K562 (cell line): ENCODE data around the gene CPNE6. TPM values are rescaled to one million over a fixed set of nuclear protein-coding genes. Genes with fewer than 3 reads are reported as not detected.

Experiments
- ATAC-seq: fragments of 200-7000 bp; cut with Tn5 transposase; 3 replicates; pipeline ENCODE4 v1.9.1; 2020; ENCODE audit warnings: moderate library complexity
- BruUV-seq: library from RNA; stranded (reverse); fragments of 400-500 nt; replicated peaks from 2 replicates; lab custom pipeline; 2021; lab: Mats Ljungman, UMichigan
- CTCF ChIA-PET: fragments of 300-600 bp; formaldehyde crosslinking; extraction: SDS; loops from one replicate; lab custom pipeline; 2021; ENCODE audit warnings: low intra/inter-chr PET ratio; lab: Yijun Ruan, JAX
- POLR2A ChIA-PET: fragments of 300-600, 350-650 bp; sonication (Branson Sonifier 250); formaldehyde crosslinking; extraction: SDS; loops from one replicate; lab custom pipeline; 2021; ENCODE audit warnings: antibody characterized with exemption, inconsistent platforms; lab: Yijun Ruan, JAX
- DNase-seq, 4 experiments: peaks; one replicate each; pipeline versions ENCODE4 v3.0.0 to v3.0.0-alpha.2; 2011 to 2018; ENCODE audit warnings: low spot score in 3 of 4, mixed read lengths in 3 of 4; ENCODE audit errors: extremely low read depth in 1 of 4
- FAIRE-seq: peaks from 2 replicates; lab custom pipeline; 2011; peaks lifted over from hg19 to GRCh38; lab: Jason Lieb, UNC
- H2AFZ ChIP-seq: 2 replicates; pipeline ENCODE4 v1.6.0; 2011; ENCODE audit warnings: low read depth, low read length, control low read depth, inconsistent platforms
- H3K27ac ChIP-seq: fragments of 200-600 bp; 3 replicates; pipeline ENCODE4 v1.8.0; 2011; ENCODE audit warnings: low read depth, mild to moderate bottlenecking, control low read depth, inconsistent platforms, low read length, moderate library complexity, mixed read lengths; ENCODE audit errors: extremely low read depth
- H3K27me3 ChIP-seq, 2 experiments: fragments of 300-600 bp in 1 of 2; 2 replicates in 1 of 2; 3 replicates in 1 of 2; pipeline versions ENCODE4 v1.6.0 to v1.8.0; 2011; ENCODE audit warnings: inconsistent platforms in 2 of 2, low read length in 2 of 2, mild to moderate bottlenecking in 1 of 2, mixed read lengths in 1 of 2, moderate library complexity in 1 of 2; ENCODE audit not compliant: control insufficient read depth in 2 of 2, insufficient read depth in 2 of 2
- H3K36me3 ChIP-seq: fragments of 300-600 bp; 3 replicates; pipeline ENCODE4 v1.8.0; 2011; ENCODE audit warnings: mild to moderate bottlenecking, low read length, inconsistent platforms; ENCODE audit not compliant: control insufficient read depth, insufficient read depth
- H3K4me1 ChIP-seq, 2 experiments: fragments of 200-600 bp in 1 of 2; replicated peaks in 1 of 2; 2 replicates in 1 of 2; 3 replicates in 1 of 2; pipeline versions ENCODE4 v1.5.1 to v1.8.0; 2011; ENCODE audit warnings: inconsistent platforms in 2 of 2, low read length in 2 of 2, mild to moderate bottlenecking in 1 of 2, mixed read lengths in 1 of 2, moderate library complexity in 1 of 2; ENCODE audit not compliant: control insufficient read depth in 2 of 2, insufficient read depth in 2 of 2
- H3K4me2 ChIP-seq: 2 replicates; pipeline ENCODE4 v1.6.1; 2011; ENCODE audit warnings: low read length, control low read depth, inconsistent platforms, mixed read lengths; ENCODE audit not compliant: insufficient read depth
- H3K4me3 ChIP-seq: fragments of 200-600 bp; sonication (generic), shearing (Covaris generic); 2 replicates; pipeline ENCODE4 v1.5.1; 2016; ENCODE audit warnings: control low read depth, inconsistent platforms
- H3K79me2 ChIP-seq: fragments of 200-600 bp; 3 replicates; pipeline ENCODE4 v1.8.0; 2011; ENCODE audit warnings: low read length, inconsistent platforms; ENCODE audit not compliant: control insufficient read depth, insufficient read depth
- H3K9ac ChIP-seq, 2 experiments: 2 replicates each; pipeline versions ENCODE4 v1.6.0 to v1.6.1; 2011; ENCODE audit warnings: low read depth in 2 of 2, low read length in 2 of 2, control low read depth in 1 of 2, inconsistent platforms in 1 of 2, mild to moderate bottlenecking in 1 of 2, mixed read lengths in 1 of 2; ENCODE audit not compliant: insufficient read depth in 1 of 2
- H3K9me1 ChIP-seq: one replicate; pipeline ENCODE4 v1.6.0; 2011; ENCODE audit warnings: inconsistent platforms, mild to moderate bottlenecking, low read length, moderate library complexity; ENCODE audit not compliant: control insufficient read depth, insufficient read depth
- H3K9me3 ChIP-seq: replicated peaks from 2 replicates; pipeline ENCODE4 v1.5.1; 2011; ENCODE audit warnings: low read depth, low read length, inconsistent platforms; ENCODE audit not compliant: control insufficient read depth, insufficient read depth
- H4K20me1 ChIP-seq: replicated peaks from 2 replicates; pipeline ENCODE4 v1.6.1; 2011; ENCODE audit warnings: low read length, inconsistent platforms, mixed read lengths; ENCODE audit not compliant: control insufficient read depth, insufficient read depth
- ATF1 ChIP-seq, 2 experiments: fragments of 450-650 bp in 1 of 2; IDR thresholded peaks; 2 replicates each; pipeline ENCODE4 v1.6.1; 2016; ENCODE audit warnings: missing compliant biosample characterization in 1 of 2, missing genetic modification characterization in 1 of 2
- BMI1 ChIP-seq: fragments of 150-350 bp; IDR thresholded peaks from 2 replicates; pipeline ENCODE4 v1.6.1; 2014; ENCODE audit warnings: low read length
- DPF2 ChIP-seq: fragments of 450-650 bp; IDR thresholded peaks from 2 replicates; pipeline ENCODE4 v1.6.1; 2016
- FOXP1 ChIP-seq: sonication (generic); formaldehyde crosslinking; IDR thresholded peaks from 2 replicates; pipeline ENCODE4 v1.8.0; 2022; ENCODE audit warnings: mild to moderate bottlenecking, missing genetic modification reagents
- POLR2B ChIP-seq: fragments of 450-650 bp; IDR thresholded peaks from 2 replicates; pipeline ENCODE4 v1.6.1; 2018; ENCODE audit warnings: low read depth; ENCODE audit not compliant: partially characterized antibody
- SIN3A ChIP-seq, 2 experiments: fragments of 150-350 bp in 1 of 2; IDR thresholded peaks; 2 replicates each; pipeline ENCODE4 v1.6.1; 2011 to 2016; ENCODE audit warnings: borderline replicate concordance in 2 of 2, low read depth in 2 of 2, low read length in 2 of 2, mild to moderate bottlenecking in 2 of 2, moderate library complexity in 2 of 2; ENCODE audit not compliant: control insufficient read depth in 1 of 2
- TAF1 ChIP-seq: IDR thresholded peaks from 2 replicates; pipeline ENCODE4 v1.6.1; 2011; ENCODE audit warnings: mild to moderate bottlenecking, low read length, moderate library complexity; ENCODE audit not compliant: insufficient read depth, control insufficient read depth, severe bottlenecking; ENCODE audit errors: extremely low read depth
- TFAP4 ChIP-seq: sonication (generic); formaldehyde crosslinking; IDR thresholded peaks from 2 replicates; pipeline ENCODE4 v1.8.0; 2022; ENCODE audit warnings: missing genetic modification reagents, mild to moderate bottlenecking, moderate library complexity, borderline replicate concordance
- TFE3 ChIP-seq: fragments of 450-650 bp; formaldehyde crosslinking; IDR thresholded peaks from 2 replicates; pipeline ENCODE4 v1.4.0; 2020; ENCODE audit warnings: mild to moderate bottlenecking, mixed read lengths
- THRAP3 ChIP-seq: fragments of 450-650 bp; IDR thresholded peaks from 2 replicates; pipeline ENCODE4 v1.6.1; 2016; ENCODE audit warnings: mild to moderate bottlenecking, inconsistent platforms, borderline replicate concordance
- VEZF1 ChIP-seq: fragments of 200-800 bp; sonication (Bioruptor generic); IDR thresholded peaks from 2 replicates; pipeline ENCODE4 v1.6.1; 2017; ENCODE audit warnings: missing genetic modification characterization, missing compliant biosample characterization
- ZC3H4 ChIP-seq: sonication (generic); formaldehyde crosslinking; IDR thresholded peaks from 2 replicates; pipeline ENCODE4 v1.9.0; 2021; ENCODE audit warnings: missing genetic modification reagents, borderline replicate concordance
- ZNF584 ChIP-seq: fragments of 200-800 bp; sonication (Bioruptor generic); IDR thresholded peaks from 2 replicates; pipeline ENCODE4 v1.6.1; 2016; ENCODE audit warnings: low read depth, mild to moderate bottlenecking, missing genetic modification characterization, missing compliant biosample characterization
- WGBS: fragments of 100-300 bp; shearing (Covaris generic); methylation state at CpG from one replicate; pipeline ENCODE4 v1.1.6; 2016; ENCODE audit warnings: low coverage, mixed read lengths; ENCODE audit not compliant: insufficient coverage; ENCODE audit errors: missing lambda C conversion rate; 5-methylcytosine and 5-hydroxymethylcytosine counted together
- in situ Hi-C: fragments of 300-500 bp; cut with MboI; formaldehyde crosslinking; loops from 4 replicates; pipeline ENCODE4 v1.15.0; 2018; ENCODE audit warnings: inconsistent platforms, mixed read lengths
- intact Hi-C: fragments of 100-400 bp; cut with micrococcal nuclease; formaldehyde crosslinking; loops from 2 replicates; pipeline ENCODE4 v1.14.2; 2022
- polyA plus RNA-seq, 8 experiments: library from polyadenylated mRNA; depleted of rRNA in 4 of 8; stranded (reverse) in 5 of 8; unstranded in 3 of 8; fragments of >200 nt; fragmentation: Nextera tagmentation in 2 of 8; fragmentation: Illumina TruSeq in 1 of 8; extraction: Ambion mirVana in 2 of 8; extraction: Trizol in 1 of 8; gene quantifications; 2 replicates each; pipeline versions ENCODE4 v1.2.1 to v1.2.3, GENCODE V29; 2011 to 2014; ENCODE audit warnings: inconsistent platforms in 1 of 8, missing spikeins in 1 of 8
- total RNA-seq, 7 experiments: library from RNA; depleted of rRNA in 6 of 7; stranded (reverse); fragments of >200 nt in 6 of 7; fragmentation: Illumina TruSeq in 2 of 7; extraction: Trizol in 2 of 7; gene quantifications; 2 replicates each; pipeline versions ENCODE4 v1.2.1 to v1.2.3, GENCODE V29; 2011 to 2021; ENCODE audit warnings: low replicate concordance in 1 of 7
- TF ChIP-seq, protein P1 (sequence below): fragments of 450-650 bp; IDR thresholded peaks from 2 replicates; pipeline ENCODE4 v1.6.1; 2016

CPNE6 gene
- total and polyA plus RNA-seq, 9 of the 15 experiments (the other 6 are each of a cell fraction or from before 2014, with no cell fraction given): not detected

DNA sequence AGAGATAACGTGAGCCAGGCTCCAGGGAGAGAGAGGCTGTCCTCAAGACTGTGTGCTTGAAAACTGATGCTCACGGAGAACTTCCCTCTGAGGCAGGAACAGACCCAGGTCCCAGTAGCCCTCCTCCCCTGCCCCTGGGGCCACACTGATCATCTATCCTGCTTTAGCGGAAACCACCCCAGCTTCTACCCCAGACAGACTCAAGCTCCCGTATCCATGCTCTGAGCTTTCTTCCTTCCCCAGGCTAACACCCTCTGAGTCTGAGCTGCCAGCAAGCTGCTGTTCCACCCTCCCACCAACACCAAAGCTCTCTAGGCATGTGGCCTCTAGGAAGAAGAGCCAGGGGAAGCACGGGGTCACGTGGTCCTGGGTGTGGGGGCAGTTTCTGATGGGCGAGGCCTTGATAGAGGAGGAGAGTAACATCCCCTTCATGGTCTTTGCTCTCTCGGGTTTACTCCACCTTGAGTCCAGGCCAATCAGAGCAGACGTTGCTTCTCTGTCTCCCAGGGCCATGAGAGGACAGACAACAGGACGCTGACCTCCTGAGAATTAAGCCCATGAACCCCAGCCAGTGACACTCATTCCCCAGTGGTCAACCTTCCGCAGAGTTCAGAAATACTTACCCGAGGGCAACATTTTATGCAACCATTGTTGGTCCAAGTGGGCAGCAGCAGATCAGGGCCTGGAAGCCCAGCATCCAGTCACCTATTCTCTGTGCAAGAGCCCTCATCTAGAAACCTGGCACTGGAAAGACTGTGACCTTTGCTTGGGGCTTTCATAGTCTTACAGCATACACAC, 24.1 kb downstream of the CPNE6 start:
- Histone ChIP-seq H3K79me2 (peaks cover 29% of the 10 kb centered on the region), H3K4me1 (peaks cover 20 to 22% of the 10 kb centered on the region in 2 experiments; a peak in 4 of 5 replicates), H3K27ac (peak overlapping the region; percentile 98), H3K9me1 (no peaks in the 10 kb centered on the region), H3K27me3 (no peaks in the 10 kb centered on the region), H3K4me2 (peak overlapping the region; percentile 95), H3K4me3 (peak overlapping the region; percentile 99), H3K9ac (peak overlapping the region; percentile 96 to 100), H2AFZ (peak overlapping the region; percentile 77), H3K36me3 (peaks cover 38% of the 10 kb centered on the region; the same call in 2 of the 3 replicates), H4K20me1 (0 out of 2 replicates have a peak, but pooled peaks cover 2% of the 10 kb centered on the region), H3K9me3 (no peaks in the 10 kb centered on the region)
- peak; percentile 77 to 91 (median 83) for DNase-seq
- intact Hi-C loops: loop anchor here (2.0 to 10.0 kb wide), 3 partner anchors 19 to 81 kb away; partner anchors contain the start of genes DCAF11, EMC9, NRL and PSME2
- in situ Hi-C loops: no loop called here
- POLR2A ChIA-PET: interaction anchor here (0.8 to 5.8 kb wide), 11 partner anchors 8 to 147 kb away, joined by 3 to 40 read pairs (median 5); partner anchors contain the start of genes PSME1, RNF31, TINF2 and TM9SF1
- peak; percentile 97 for FAIRE-seq
- TSS peak; percentile 54 for BruUV-seq
- peak; percentile 65 for ATAC-seq
- 0% methylated on average over 12 of the region's 12 CpGs for WGBS
- CTCF ChIA-PET: no interaction called here
- TF ChIP-seq TFAP4 (peak; percentile 22; the same call in 1 of the 2 replicates), ZNF584 (CRISPR knock-in tag) (no peak), SIN3A (IDR thresholded peaks at IDR 0.05; ENCODE audit: borderline replicate concordance in 2 of 2, control insufficient read depth in 1 of 2, low read depth in 2 of 2, low read length in 2 of 2) (peak in 1 of 2 experiments; percentile 74; a peak in 1 of 4 replicates), POLR2B (peak; percentile 83), ATF1 (CRISPR knock-in tag; IDR thresholded peaks at IDR 0.05) (no peak), ATF1 (tag; IDR thresholded peaks at IDR 0.05) (no peak), TFE3 (CRISPR knock-in tag) (peak; percentile 96), ZC3H4 (no peak), VEZF1 (CRISPR knock-in tag) (peak; percentile 45), THRAP3 (no peak), BMI1 (no peak), DPF2 (peak; percentile 41; the same call in 1 of the 2 replicates), TAF1 (peak; percentile 86), FOXP1 (CRISPR knock-in tag) (0 out of 2 replicates have a peak, but pooled peaks have one; percentile 28)
- TF ChIP-seq, protein P1, sequence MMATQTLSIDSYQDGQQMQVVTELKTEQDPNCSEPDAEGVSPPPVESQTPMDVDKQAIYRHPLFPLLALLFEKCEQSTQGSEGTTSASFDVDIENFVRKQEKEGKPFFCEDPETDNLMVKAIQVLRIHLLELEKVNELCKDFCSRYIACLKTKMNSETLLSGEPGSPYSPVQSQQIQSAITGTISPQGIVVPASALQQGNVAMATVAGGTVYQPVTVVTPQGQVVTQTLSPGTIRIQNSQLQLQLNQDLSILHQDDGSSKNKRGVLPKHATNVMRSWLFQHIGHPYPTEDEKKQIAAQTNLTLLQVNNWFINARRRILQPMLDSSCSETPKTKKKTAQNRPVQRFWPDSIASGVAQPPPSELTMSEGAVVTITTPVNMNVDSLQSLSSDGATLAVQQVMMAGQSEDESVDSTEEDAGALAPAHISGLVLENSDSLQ: peak; percentile 20; the same call in 1 of the 2 replicates
